Measurements from ENCODE around the gene CTSE. TPM values are rescaled to one million over a fixed set of nuclear protein-coding genes. Genes with fewer than 3 reads are reported as not detected.
"Not testable (repeated sequence)": the region's sequence is repeated elsewhere in the genome, so short reads cannot be mapped to it uniquely, and the experiment has no call there.

The CTSE gene
- total RNA-seq, 5 donors from 2014 or later (not counting 1 experiment from before 2014, with no cell fraction given): 0.13 to 0.20 TPM; not detected in 3

- POLR2A ChIA-PET; H3K27ac Mint-ChIP-seq; DNase-seq; H3K27me3 ChIP-seq (replicated peaks in 1 of 2; ENCODE audit: control insufficient read depth in 2 of 2, extremely low read depth in 1 of 2, insufficient read depth in 2 of 2, low read length in 1 of 2); H3K36me3 ChIP-seq (ENCODE audit: control insufficient read depth in 2 of 2, extremely low read depth in 1 of 2, insufficient read depth in 1 of 2, low read length in 1 of 2); H3K36me3 Mint-ChIP-seq; H3K9me3 Mint-ChIP-seq; H3K27me3 Mint-ChIP-seq; ATAC-seq (replicated peaks in 1 of 4); H3K4me1 Mint-ChIP-seq; H3K4me3 Mint-ChIP-seq; H3K27ac ChIP-seq (ENCODE audit: low read length); H3K4me1 ChIP-seq (ENCODE audit: control insufficient read depth in 1 of 2, extremely low read depth in 1 of 2, insufficient read depth in 2 of 2, low read length in 2 of 2); H3K9me3 ChIP-seq; H3K4me3 ChIP-seq (ENCODE audit: control insufficient read depth in 1 of 2, extremely low read depth in 1 of 2, low read length in 1 of 2); CTCF ChIA-PET: not testable (repeated sequence)
- WGBS (ENCODE audit: insufficient coverage): 85% methylated on average over 2 of the region's 9 CpGs
Measured at GRCh38 chr1:206058289-206058926, 34.7 kb upstream of the CTSE start.

- H3K4me3 ChIP-seq (ENCODE audit: control insufficient read depth in 1 of 2, extremely low read depth in 1 of 2, low read length in 1 of 2); H3K9me3 Mint-ChIP-seq; DNase-seq; H3K4me3 Mint-ChIP-seq; H3K27ac ChIP-seq (ENCODE audit: low read length); CTCF ChIA-PET; H3K9me3 ChIP-seq; H3K27ac Mint-ChIP-seq; H3K36me3 ChIP-seq (ENCODE audit: control insufficient read depth in 2 of 2, extremely low read depth in 1 of 2, insufficient read depth in 1 of 2, low read length in 1 of 2); H3K4me1 ChIP-seq (ENCODE audit: control insufficient read depth in 1 of 2, extremely low read depth in 1 of 2, insufficient read depth in 2 of 2, low read length in 2 of 2); ATAC-seq (replicated peaks in 1 of 4); H3K27me3 ChIP-seq (replicated peaks in 1 of 2; ENCODE audit: control insufficient read depth in 2 of 2, extremely low read depth in 1 of 2, insufficient read depth in 2 of 2, low read length in 1 of 2); H3K36me3 Mint-ChIP-seq; H3K27me3 Mint-ChIP-seq: not testable (repeated sequence)
- POLR2A ChIA-PET: interaction anchor here in 1 of 2 donors (0.6 kb wide), 1 partner anchor 71 kb away, joined by 3 read pairs; no protein-coding TSS in a partner anchor
- WGBS (ENCODE audit: insufficient coverage): 100% methylated on average over 4 of the region's 8 CpGs
- peaks cover 13 to 25% (median 13%) of the 10 kb centered on the region in 3 donors for H3K4me1 Mint-ChIP-seq
Measured at GRCh38 chr1:206055639-206056323, 32.1 kb upstream of the CTSE start.

- CTCF ChIA-PET: interaction anchor here in 1 of 2 donors (0.6 kb wide), 1 partner anchor 1870 kb away, joined by 3 read pairs; no protein-coding TSS in a partner anchor
- H3K27me3 ChIP-seq (replicated peaks in 1 of 2; ENCODE audit: control insufficient read depth in 2 of 2, extremely low read depth in 1 of 2, insufficient read depth in 2 of 2, low read length in 1 of 2); H3K36me3 ChIP-seq (ENCODE audit: control insufficient read depth in 2 of 2, extremely low read depth in 1 of 2, insufficient read depth in 1 of 2, low read length in 1 of 2); H3K27me3 Mint-ChIP-seq; H3K4me3 Mint-ChIP-seq; H3K9me3 Mint-ChIP-seq; H3K27ac ChIP-seq (ENCODE audit: low read length); H3K36me3 Mint-ChIP-seq; H3K4me3 ChIP-seq (ENCODE audit: control insufficient read depth in 1 of 2, extremely low read depth in 1 of 2, low read length in 1 of 2); H3K27ac Mint-ChIP-seq; DNase-seq; H3K9me3 ChIP-seq; ATAC-seq (replicated peaks in 1 of 4): not testable (repeated sequence)
- 100% methylated on average over 4 of the region's 12 CpGs for WGBS (ENCODE audit: insufficient coverage)
- H3K4me1 Mint-ChIP-seq: peaks cover 19 to 32% (median 20%) of the 10 kb centered on the region in 3 donors
- H3K4me1 ChIP-seq (ENCODE audit: control insufficient read depth in 1 of 2, extremely low read depth in 1 of 2, insufficient read depth in 2 of 2, low read length in 2 of 2): peaks cover 10 to 11% of the 10 kb centered on the region in 2 experiments
- POLR2A ChIA-PET: interaction anchor here in 1 of 2 donors (0.6 kb wide), 1 partner anchor 72 kb away, joined by 3 read pairs; no protein-coding TSS in a partner anchor
Measured at GRCh38 chr1:206055069-206055625, 31.5 kb upstream of the CTSE start.

- Mint-ChIP-seq H3K27ac (peak overlapping the region in 1 of 2 donors; percentile 56), H3K4me1 (peaks cover 20 to 36% (median 24%) of the 10 kb centered on the region in 3 donors)
- H3K4me3 ChIP-seq (ENCODE audit: control insufficient read depth in 1 of 2, extremely low read depth in 1 of 2, low read length in 1 of 2); DNase-seq; H3K36me3 ChIP-seq (ENCODE audit: control insufficient read depth in 2 of 2, extremely low read depth in 1 of 2, insufficient read depth in 1 of 2, low read length in 1 of 2); H3K27me3 ChIP-seq (replicated peaks in 1 of 2; ENCODE audit: control insufficient read depth in 2 of 2, extremely low read depth in 1 of 2, insufficient read depth in 2 of 2, low read length in 1 of 2); H3K27ac ChIP-seq (ENCODE audit: low read length); CTCF ChIA-PET; H3K36me3 Mint-ChIP-seq; H3K9me3 ChIP-seq; POLR2A ChIA-PET; H3K4me3 Mint-ChIP-seq; ATAC-seq (replicated peaks in 1 of 4); H3K27me3 Mint-ChIP-seq; H3K9me3 Mint-ChIP-seq: not testable (repeated sequence)
- peaks cover 11% of the 10 kb centered on the region in 2 experiments for H3K4me1 ChIP-seq (ENCODE audit: control insufficient read depth in 1 of 2, extremely low read depth in 1 of 2, insufficient read depth in 2 of 2, low read length in 2 of 2)
- WGBS (ENCODE audit: insufficient coverage): no CpG with 5 or more reads among the region's 4 CpGs
Measured at GRCh38 chr1:206053616-206054015, 29.9 kb upstream of the CTSE start.

- CTCF ChIA-PET: not testable (repeated sequence)
Measured at GRCh38 chr1:206052919-206053610, 29.4 kb upstream of the CTSE start, which contains the start of gene RHEX. TSS of gene RHEX (plus strand) at chr1:206053173. CDS start at chr1:206097829, 44,656 bp downstream.

GRCh38 chr1:206052231-206052865 is 28.7 kb upstream of the CTSE start:
- H3K36me3 Mint-ChIP-seq; H3K27ac ChIP-seq (ENCODE audit: low read length); POLR2A ChIA-PET; H3K9me3 Mint-ChIP-seq; H3K4me3 ChIP-seq (ENCODE audit: control insufficient read depth in 1 of 2, extremely low read depth in 1 of 2, low read length in 1 of 2); CTCF ChIA-PET; ATAC-seq (replicated peaks in 1 of 4); H3K4me3 Mint-ChIP-seq; H3K27me3 Mint-ChIP-seq; DNase-seq; H3K36me3 ChIP-seq (ENCODE audit: control insufficient read depth in 2 of 2, extremely low read depth in 1 of 2, insufficient read depth in 1 of 2, low read length in 1 of 2); H3K9me3 ChIP-seq; H3K27me3 ChIP-seq (replicated peaks in 1 of 2; ENCODE audit: control insufficient read depth in 2 of 2, extremely low read depth in 1 of 2, insufficient read depth in 2 of 2, low read length in 1 of 2): not testable (repeated sequence)
- Mint-ChIP-seq H3K4me1 (peaks cover 20 to 36% (median 24%) of the 10 kb centered on the region in 3 donors), H3K27ac (peak overlapping the region in 1 of 2 donors; percentile 33)
- peaks cover 11% of the 10 kb centered on the region in 2 experiments for H3K4me1 ChIP-seq (ENCODE audit: control insufficient read depth in 1 of 2, extremely low read depth in 1 of 2, insufficient read depth in 2 of 2, low read length in 2 of 2)
- WGBS (ENCODE audit: insufficient coverage): 100% methylated on average over 2 of the region's 8 CpGs

More at GRCh38 chr1:206052919-206053610, 29.4 kb upstream of the CTSE start, which contains the start of gene RHEX:
- 87% methylated on average over 16 of the region's 17 CpGs for WGBS (ENCODE audit: insufficient coverage)
- H3K4me1 ChIP-seq (ENCODE audit: control insufficient read depth in 1 of 2, extremely low read depth in 1 of 2, insufficient read depth in 2 of 2, low read length in 2 of 2): peaks cover 11% of the 10 kb centered on the region in 2 experiments
- H3K9me3 ChIP-seq; H3K27me3 Mint-ChIP-seq; H3K36me3 ChIP-seq (ENCODE audit: control insufficient read depth in 2 of 2, extremely low read depth in 1 of 2, insufficient read depth in 1 of 2, low read length in 1 of 2); ATAC-seq (replicated peaks in 1 of 4); POLR2A ChIA-PET; H3K27me3 ChIP-seq (replicated peaks in 1 of 2; ENCODE audit: control insufficient read depth in 2 of 2, extremely low read depth in 1 of 2, insufficient read depth in 2 of 2, low read length in 1 of 2); H3K9me3 Mint-ChIP-seq; H3K4me3 ChIP-seq (ENCODE audit: control insufficient read depth in 1 of 2, extremely low read depth in 1 of 2, low read length in 1 of 2); H3K27ac ChIP-seq (ENCODE audit: low read length); H3K36me3 Mint-ChIP-seq; DNase-seq: not testable (repeated sequence)
- Mint-ChIP-seq H3K4me1 (peaks cover 20 to 36% (median 24%) of the 10 kb centered on the region in 3 donors), H3K27ac (peak within 1 kb of the TSS in 1 of 2 donors; percentile 56), H3K4me3 (peak within 1 kb of the TSS in 1 of 3 donors; percentile 14)

All from T-cell (primary cell).